Activated naive CD4-positive, alpha-beta T cell treated with anti-CD3 and anti-CD28 coated beads for 36 hours (primary cell): ENCODE measurements around the gene SLC24A5. TPM values are rescaled to one million over a fixed set of nuclear protein-coding genes. Genes with fewer than 3 reads are reported as not detected.
A peak's percentile ranks its signal among the peaks of the same experiment; 100 is the strongest.

ENCODE experiments used
- CTCF ChIA-PET: fragments of 350-600 bp; sonication (Branson Sonifier 250); formaldehyde crosslinking; loops from one replicate; lab custom pipeline; 2021; ENCODE audit warnings: antibody characterized with exemption; lab: Charles Lee
- DNase-seq: peaks from one replicate; pipeline ENCODE4 v3.0.0-alpha.2; 2020
- H3K27ac Mint-ChIP-seq: one replicate; pipeline ENCODE4 v1.8.0; 2021; ENCODE audit warnings: mild to moderate bottlenecking, mixed read lengths
- H3K27me3 Mint-ChIP-seq: one replicate; pipeline ENCODE4 v1.8.0; 2021; ENCODE audit warnings: low read depth, mixed read lengths
- H3K36me3 Mint-ChIP-seq: one replicate; pipeline ENCODE4 v1.8.0; 2021; ENCODE audit warnings: low read depth, mixed read lengths
- H3K4me1 Mint-ChIP-seq: one replicate; pipeline ENCODE4 v1.8.0; 2021; ENCODE audit warnings: low read depth, mixed read lengths
- H3K4me3 Mint-ChIP-seq: one replicate; pipeline ENCODE4 v1.8.0; 2021; ENCODE audit warnings: mild to moderate bottlenecking, moderate library complexity, mixed read lengths
- H3K9me3 Mint-ChIP-seq: one replicate; pipeline ENCODE4 v1.8.0; 2021; ENCODE audit warnings: mixed read lengths
- intact Hi-C: fragments of 100-400 bp; cut with micrococcal nuclease; formaldehyde crosslinking; loops from one replicate; pipeline ENCODE4 v1.15.1; 2023
- total RNA-seq, 2 experiments: library from RNA; stranded (reverse); gene quantifications; one replicate each; pipeline ENCODE4 v1.2.3, GENCODE V29; 2021

Gene SLC24A5
- total RNA-seq, 2 experiments from 2014 or later = not detected

- Mint-ChIP-seq H3K4me3 (no peak overlapping the region), H3K27me3 (peaks cover 11% of the 10 kb centered on the region), H3K36me3 (no peaks in the 10 kb centered on the region), H3K4me1 (no peaks in the 10 kb centered on the region), H3K27ac (no peak overlapping the region), H3K9me3 (no peaks in the 10 kb centered on the region)
- intact Hi-C loops = no loop called here
- CTCF ChIA-PET = no interaction called here
- no peak for DNase-seq
These were observed 29.3 kb upstream of the SLC24A5 start for GRCh38 chr15:48091522-48091921.

- CTCF ChIA-PET = no interaction called here
- H3K27ac Mint-ChIP-seq = no peak overlapping the region
- no peaks in the 10 kb centered on the region for H3K9me3 Mint-ChIP-seq
These were observed 24.4 kb upstream of the SLC24A5 start for GRCh38 chr15:48096355-48096786.

GRCh38 chr15:48096813-48097212 is 24.0 kb upstream of the SLC24A5 start:
- no peaks in the 10 kb centered on the region for H3K36me3 Mint-ChIP-seq
- no peak for DNase-seq
- CTCF ChIA-PET = no interaction called here
- no peaks in the 10 kb centered on the region for H3K9me3 Mint-ChIP-seq
- H3K27ac Mint-ChIP-seq = no peak overlapping the region
- H3K4me1 Mint-ChIP-seq = no peaks in the 10 kb centered on the region
- intact Hi-C loops = no loop called here
- H3K27me3 Mint-ChIP-seq = peaks cover 13% of the 10 kb centered on the region
- no peak overlapping the region for H3K4me3 Mint-ChIP-seq

More at GRCh38 chr15:48096355-48096786, 24.4 kb upstream of the SLC24A5 start:
- no peak for DNase-seq
- Mint-ChIP-seq H3K4me1 (no peaks in the 10 kb centered on the region), H3K27me3 (peaks cover 13% of the 10 kb centered on the region), H3K4me3 (no peak overlapping the region), H3K36me3 (no peaks in the 10 kb centered on the region)
- intact Hi-C loops = no loop called here

- H3K27ac Mint-ChIP-seq = no peak overlapping the region
- H3K27me3 Mint-ChIP-seq = peaks cover 15% of the 10 kb centered on the region
- no peak overlapping the region for H3K4me3 Mint-ChIP-seq
- H3K4me1 Mint-ChIP-seq = no peaks in the 10 kb centered on the region
- H3K9me3 Mint-ChIP-seq = no peaks in the 10 kb centered on the region
- H3K36me3 Mint-ChIP-seq = no peaks in the 10 kb centered on the region
- CTCF ChIA-PET = no interaction called here
- DNase-seq = no peak
- intact Hi-C loops = no loop called here
These were observed 23.5 kb upstream of the SLC24A5 start for GRCh38 chr15:48097264-48097663.

GRCh38 chr15:48101376-48101961 is 19.3 kb upstream of the SLC24A5 start:
- no peaks in the 10 kb centered on the region for H3K4me1 Mint-ChIP-seq
- no peak overlapping the region for H3K27ac Mint-ChIP-seq
- no peak for DNase-seq
- no peak overlapping the region for H3K4me3 Mint-ChIP-seq
- H3K9me3 Mint-ChIP-seq = no peaks in the 10 kb centered on the region
- CTCF ChIA-PET = no interaction called here
- no peaks in the 10 kb centered on the region for H3K36me3 Mint-ChIP-seq
- H3K27me3 Mint-ChIP-seq = peaks cover 15% of the 10 kb centered on the region
- intact Hi-C loops = no loop called here

GRCh38 chr15:48102167-48102566 is 18.6 kb upstream of the SLC24A5 start:
- CTCF ChIA-PET = no interaction called here
- H3K36me3 Mint-ChIP-seq = no peaks in the 10 kb centered on the region
- no peaks in the 10 kb centered on the region for H3K4me1 Mint-ChIP-seq
- H3K9me3 Mint-ChIP-seq = no peaks in the 10 kb centered on the region
- H3K27ac Mint-ChIP-seq = no peak overlapping the region
- peaks cover 18% of the 10 kb centered on the region for H3K27me3 Mint-ChIP-seq
- intact Hi-C loops = no loop called here
- DNase-seq = no peak
- no peak overlapping the region for H3K4me3 Mint-ChIP-seq

GRCh38 chr15:48103647-48104046 is 17.1 kb upstream of the SLC24A5 start:
- Mint-ChIP-seq H3K4me1 (no peaks in the 10 kb centered on the region), H3K27me3 (peaks cover 22% of the 10 kb centered on the region), H3K27ac (no peak overlapping the region), H3K36me3 (no peaks in the 10 kb centered on the region), H3K4me3 (no peak overlapping the region), H3K9me3 (no peaks in the 10 kb centered on the region)
- DNase-seq = no peak
- intact Hi-C loops = no loop called here
- CTCF ChIA-PET = no interaction called here

- H3K36me3 Mint-ChIP-seq = no peaks in the 10 kb centered on the region
- DNase-seq = no peak
- no peaks in the 10 kb centered on the region for H3K4me1 Mint-ChIP-seq
- CTCF ChIA-PET = no interaction called here
- H3K9me3 Mint-ChIP-seq = no peaks in the 10 kb centered on the region
- H3K27me3 Mint-ChIP-seq = peaks cover 23% of the 10 kb centered on the region
- no peak overlapping the region for H3K4me3 Mint-ChIP-seq
- intact Hi-C loops = no loop called here
- no peak overlapping the region for H3K27ac Mint-ChIP-seq
These were observed 14.9 kb upstream of the SLC24A5 start for GRCh38 chr15:48105936-48106335.

GRCh38 chr15:48109212-48109611 is 11.6 kb upstream of the SLC24A5 start:
- Mint-ChIP-seq H3K9me3 (no peaks in the 10 kb centered on the region), H3K36me3 (no peaks in the 10 kb centered on the region), H3K4me3 (no peak overlapping the region), H3K4me1 (no peaks in the 10 kb centered on the region), H3K27me3 (peaks cover 28% of the 10 kb centered on the region), H3K27ac (no peak overlapping the region)
- intact Hi-C loops = no loop called here
- no peak for DNase-seq
- CTCF ChIA-PET = no interaction called here

GRCh38 chr15:48109856-48110531 is 10.8 kb upstream of the SLC24A5 start:
- CTCF ChIA-PET = no interaction called here
- H3K27me3 Mint-ChIP-seq = peaks cover 28% of the 10 kb centered on the region
- H3K27ac Mint-ChIP-seq = no peak overlapping the region
- no peaks in the 10 kb centered on the region for H3K36me3 Mint-ChIP-seq
- H3K4me1 Mint-ChIP-seq = no peaks in the 10 kb centered on the region
- H3K9me3 Mint-ChIP-seq = no peaks in the 10 kb centered on the region
- DNase-seq = no peak
- H3K4me3 Mint-ChIP-seq = no peak overlapping the region
- intact Hi-C loops = loop anchor here (5.0 kb wide), 1 partner anchor 177 kb away; no protein-coding TSS in a partner anchor

- no peaks in the 10 kb centered on the region for H3K4me1 Mint-ChIP-seq
- CTCF ChIA-PET = interaction anchor here (1.5 to 1.8 kb wide), 2 partner anchors 141 to 174 kb away, joined by 4 to 7 read pairs; no protein-coding TSS in a partner anchor
- H3K4me3 Mint-ChIP-seq = no peak overlapping the region
- H3K36me3 Mint-ChIP-seq = no peaks in the 10 kb centered on the region
- peaks cover 23% of the 10 kb centered on the region for H3K27me3 Mint-ChIP-seq
- DNase-seq = peak; percentile 17
- intact Hi-C loops = loop anchor here (5.0 kb wide), 1 partner anchor 175 kb away; no protein-coding TSS in a partner anchor
- no peaks in the 10 kb centered on the region for H3K9me3 Mint-ChIP-seq
- H3K27ac Mint-ChIP-seq = no peak overlapping the region
These were observed 8.5 kb upstream of the SLC24A5 start for GRCh38 chr15:48112242-48112641.

GRCh38 chr15:48119277-48119676 is 1.5 kb upstream of the SLC24A5 start:
- DNase-seq = no peak
- Mint-ChIP-seq H3K36me3 (no peaks in the 10 kb centered on the region), H3K9me3 (no peaks in the 10 kb centered on the region), H3K27ac (no peak overlapping the region), H3K4me1 (no peaks in the 10 kb centered on the region), H3K4me3 (no peak overlapping the region), H3K27me3 (peaks cover 8% of the 10 kb centered on the region)
- intact Hi-C loops = no loop called here
- CTCF ChIA-PET = no interaction called here

- Mint-ChIP-seq H3K9me3 (no peaks in the 10 kb centered on the region), H3K4me1 (no peaks in the 10 kb centered on the region), H3K27me3 (peaks cover 5% of the 10 kb centered on the region), H3K27ac (no peak overlapping the region), H3K4me3 (no peak overlapping the region), H3K36me3 (no peaks in the 10 kb centered on the region)
- DNase-seq = no peak
- intact Hi-C loops = no loop called here
- CTCF ChIA-PET = interaction anchor here (0.6 kb wide), 1 partner anchor 17 kb away, joined by 3 read pairs; no protein-coding TSS in a partner anchor
These were observed 1.1 kb downstream of the SLC24A5 start for GRCh38 chr15:48121849-48122248.
